Thymus (tissue), 11 donors: ENCODE measurements around the gene ZBTB7C. TPM values are rescaled to one million over a fixed set of nuclear protein-coding genes. Genes with fewer than 3 reads are reported as not detected.

Experiments used
- DNase-seq, 9 donors: peaks; one replicate each; pipeline ENCODE4 v3.0.0-alpha.2; 2013; ENCODE audit warnings: low spot score in 9 of 9, low read depth in 6 of 9, missing footprints in 1 of 9
- H3K27ac ChIP-seq, 2 donors: one replicate each; pipeline ENCODE4 v1.5.1; 2013; ENCODE audit warnings: control low read depth in 1 of 2, low read depth in 1 of 2, low read length in 1 of 2, mild to moderate bottlenecking in 1 of 2, moderate library complexity in 1 of 2
- H3K27me3 ChIP-seq, 2 donors: one replicate each; pipeline ENCODE4 v1.5.1; 2013; ENCODE audit warnings: low read length in 1 of 2; ENCODE audit not compliant: control insufficient read depth in 2 of 2, insufficient read depth in 1 of 2
- H3K36me3 ChIP-seq, 2 donors: one replicate each; pipeline ENCODE4 v1.5.1; 2013; ENCODE audit warnings: low read length in 1 of 2, mild to moderate bottlenecking in 1 of 2, moderate library complexity in 1 of 2; ENCODE audit not compliant: control insufficient read depth in 2 of 2, insufficient read depth in 2 of 2
- H3K4me1 ChIP-seq, 2 donors: one replicate each; pipeline ENCODE4 v1.5.1; 2013; ENCODE audit warnings: low read length in 2 of 2; ENCODE audit not compliant: control insufficient read depth in 2 of 2, insufficient read depth in 2 of 2
- H3K4me3 ChIP-seq, 2 donors: one replicate each; pipeline ENCODE4 v1.5.1; 2013; ENCODE audit warnings: low read length in 2 of 2, control low read depth in 1 of 2, mild to moderate bottlenecking in 1 of 2
- H3K9me3 ChIP-seq, 2 donors: one replicate each; pipeline ENCODE4 v1.5.1; 2013; ENCODE audit warnings: low read length in 1 of 2, mild to moderate bottlenecking in 1 of 2; ENCODE audit not compliant: control insufficient read depth in 2 of 2, insufficient read depth in 1 of 2
- WGBS: extraction: QIAGEN DNeasy Blood & Tissue Kit; methylation state at CpG from one replicate; pipeline ENCODE4 v1.1.7; 2013; 5-methylcytosine and 5-hydroxymethylcytosine counted together
- polyA plus RNA-seq: library from polyadenylated mRNA; stranded (reverse); fragments of 200-250 nt; gene quantifications from one replicate; pipeline ENCODE4 v1.2.3, GENCODE V29; 2013
- total RNA-seq: library from RNA; stranded (reverse); fragments of 120-200 nt; gene quantifications from one replicate; pipeline ENCODE4 v1.2.4, GENCODE V29; 2013
- donor health status: healthy.

Gene ZBTB7C
- total and polyA plus RNA-seq, 2 donors = 0.14 to 0.73 TPM

DNA sequence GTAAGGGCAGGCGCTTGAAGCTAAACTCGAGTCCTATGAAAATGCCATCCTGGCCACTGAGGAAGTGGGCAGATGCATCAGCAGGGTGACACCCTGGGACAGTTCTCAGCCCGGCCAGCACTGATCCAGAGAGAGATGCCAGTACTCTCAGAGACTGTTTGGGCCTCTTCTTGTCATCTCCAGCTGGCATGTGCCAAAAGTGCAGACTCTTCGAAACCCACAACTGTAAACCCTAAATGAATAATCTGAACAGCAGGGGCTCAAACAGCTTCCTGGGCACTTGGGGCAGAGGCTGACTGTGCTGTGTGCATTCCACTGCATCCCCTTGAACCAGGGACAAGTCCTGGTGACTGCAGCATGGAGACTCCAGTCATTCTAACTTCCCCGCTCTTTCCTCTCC, 274.6 kb downstream of the ZBTB7C start:
- no peak for DNase-seq
- 94% methylated on average over 5 of the region's 5 CpGs for WGBS
- no peaks in the 10 kb centered on the region for H3K36me3 ChIP-seq
- H3K27me3 ChIP-seq = peaks cover 38 to 70% of the 10 kb centered on the region in 2 donors
- H3K4me1 ChIP-seq = peaks cover 0 to 4% of the 10 kb centered on the region in 2 donors
- no peaks in the 10 kb centered on the region for H3K9me3 ChIP-seq
- H3K27ac ChIP-seq = no peak overlapping the region
- no peak overlapping the region for H3K4me3 ChIP-seq

DNA sequence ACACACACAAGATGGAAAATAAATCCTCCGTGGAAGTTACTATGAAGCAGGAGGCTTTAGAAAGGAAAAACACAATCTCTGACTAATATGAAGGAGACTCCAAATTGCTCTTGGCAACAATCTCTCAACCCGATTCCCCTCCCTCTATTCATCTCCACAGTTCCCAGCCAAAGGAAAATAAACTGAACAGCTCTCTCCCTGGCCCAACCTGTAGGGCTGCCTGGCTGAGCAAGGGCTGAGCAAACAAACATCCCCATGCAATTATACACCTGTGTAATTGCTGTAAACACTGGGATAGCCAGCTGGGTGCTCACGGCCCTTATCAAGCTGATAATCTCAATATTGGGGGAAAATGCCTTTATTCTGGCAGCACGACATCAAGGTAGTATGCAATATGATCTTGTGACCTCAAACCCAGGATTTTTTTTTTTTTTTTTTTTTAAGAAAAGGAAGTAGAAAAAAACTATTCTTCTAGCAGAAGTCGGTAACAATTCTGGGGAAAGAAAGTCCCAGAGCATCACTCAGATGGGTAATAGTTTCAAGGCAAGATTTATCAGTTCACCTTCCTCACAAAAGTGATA, 275.4 kb downstream of the ZBTB7C start:
- Histone ChIP-seq H3K27ac (no peak overlapping the region), H3K27me3 (peaks cover 36 to 61% of the 10 kb centered on the region in 2 donors), H3K4me3 (no peak overlapping the region), H3K9me3 (no peaks in the 10 kb centered on the region), H3K36me3 (no peaks in the 10 kb centered on the region), H3K4me1 (peaks cover 0 to 4% of the 10 kb centered on the region in 2 donors)
- WGBS = 38% methylated on average over 5 of the region's 5 CpGs
- DNase-seq = no peak

GRCh38 chr18:48132797-48133655, 276.2 kb downstream of the ZBTB7C start:
- WGBS = 76% methylated on average over 6 of the region's 6 CpGs
- peaks cover 33 to 54% of the 10 kb centered on the region in 2 donors for H3K27me3 ChIP-seq
- H3K36me3 ChIP-seq = no peaks in the 10 kb centered on the region
- no peaks in the 10 kb centered on the region for H3K9me3 ChIP-seq
- H3K4me1 ChIP-seq = peaks cover 0 to 4% of the 10 kb centered on the region in 2 donors
- no peak for DNase-seq
- H3K4me3 ChIP-seq = no peak overlapping the region
- H3K27ac ChIP-seq = no peak overlapping the region

GRCh38 chr18:48131042-48131441, 278.1 kb downstream of the ZBTB7C start:
- Histone ChIP-seq H3K27ac (no peak overlapping the region), H3K27me3 (peaks cover 16 to 36% of the 10 kb centered on the region in 2 donors), H3K9me3 (no peaks in the 10 kb centered on the region), H3K4me3 (no peak overlapping the region), H3K4me1 (no peaks in the 10 kb centered on the region), H3K36me3 (no peaks in the 10 kb centered on the region)
- no peak for DNase-seq
- 97% methylated on average over 9 of the region's 9 CpGs for WGBS

DNA sequence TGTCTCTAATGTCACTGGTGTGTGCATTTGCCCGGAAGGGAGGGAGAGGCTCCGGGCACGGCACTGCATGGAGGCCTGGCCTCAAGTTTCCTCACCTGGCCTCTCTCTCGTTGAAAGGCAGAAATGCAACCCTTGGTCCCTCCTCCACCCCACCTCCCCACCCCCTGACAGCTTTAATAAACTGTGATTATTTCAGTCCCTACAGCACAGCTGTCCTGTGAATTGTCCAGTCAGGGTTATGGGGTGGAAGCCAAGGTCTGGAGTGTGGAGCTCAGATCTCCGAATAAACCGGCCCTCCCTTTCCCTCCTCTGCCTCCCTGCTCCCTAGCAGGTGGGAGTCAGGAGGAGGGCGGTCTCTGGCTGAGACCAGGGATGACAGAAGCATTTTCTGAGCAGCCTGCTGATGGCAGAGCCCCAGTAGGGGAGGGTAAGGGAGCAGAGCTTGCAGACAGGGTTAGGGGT, 279.5 kb downstream of the ZBTB7C start:
- DNase-seq = no peak
- H3K4me1 ChIP-seq = no peaks in the 10 kb centered on the region
- no peak overlapping the region for H3K27ac ChIP-seq
- H3K36me3 ChIP-seq = no peaks in the 10 kb centered on the region
- no peaks in the 10 kb centered on the region for H3K9me3 ChIP-seq
- 84% methylated on average over 7 of the region's 7 CpGs for WGBS
- H3K4me3 ChIP-seq = no peak overlapping the region
- H3K27me3 ChIP-seq = peaks cover 2 to 26% of the 10 kb centered on the region in 2 donors

- no peak for DNase-seq
- H3K4me1 ChIP-seq = no peaks in the 10 kb centered on the region
- WGBS = 94% methylated on average over 12 of the region's 12 CpGs
- H3K27ac ChIP-seq = no peak overlapping the region
- H3K9me3 ChIP-seq = no peaks in the 10 kb centered on the region
- no peaks in the 10 kb centered on the region for H3K36me3 ChIP-seq
- H3K4me3 ChIP-seq = no peak overlapping the region
- H3K27me3 ChIP-seq = peaks cover 0 to 10% of the 10 kb centered on the region in 2 donors
These were observed 281.6 kb downstream of the ZBTB7C start for GRCh38 chr18:48127606-48128005.

DNA sequence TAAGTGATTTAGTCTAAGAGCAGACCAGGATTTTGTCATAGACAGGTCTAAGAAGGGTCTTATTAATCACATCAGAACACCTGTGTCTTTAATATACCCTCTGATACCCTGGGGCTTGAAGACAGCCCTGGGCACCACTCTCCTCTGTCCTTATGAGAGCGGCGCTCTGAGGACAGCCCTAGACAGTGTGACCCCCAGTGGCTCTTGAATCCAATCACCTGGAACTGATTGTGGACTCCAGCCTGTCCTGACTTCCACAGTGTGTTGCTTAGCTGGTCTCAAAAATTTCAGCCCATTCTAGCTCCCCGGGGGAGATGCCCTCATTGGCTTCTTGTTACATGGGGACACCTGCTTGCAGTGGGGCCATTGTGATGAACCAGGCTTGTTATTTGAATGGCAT, 282.9 kb downstream of the ZBTB7C start:
- Histone ChIP-seq H3K9me3 (no peaks in the 10 kb centered on the region), H3K27me3 (peaks cover 0 to 8% of the 10 kb centered on the region in 2 donors), H3K4me1 (no peaks in the 10 kb centered on the region), H3K36me3 (no peaks in the 10 kb centered on the region), H3K27ac (no peak overlapping the region), H3K4me3 (no peak overlapping the region)
- 89% methylated on average over 3 of the region's 3 CpGs for WGBS
- no peak for DNase-seq

- no peaks in the 10 kb centered on the region for H3K36me3 ChIP-seq
- H3K27ac ChIP-seq = no peak overlapping the region
- 90% methylated on average over 6 of the region's 6 CpGs for WGBS
- no peaks in the 10 kb centered on the region for H3K4me1 ChIP-seq
- no peak overlapping the region for H3K4me3 ChIP-seq
- H3K9me3 ChIP-seq = no peaks in the 10 kb centered on the region
- peaks cover 0 to 8% of the 10 kb centered on the region in 2 donors for H3K27me3 ChIP-seq
- no peak for DNase-seq
These were observed 283.5 kb downstream of the ZBTB7C start for GRCh38 chr18:48125724-48126123.

DNA sequence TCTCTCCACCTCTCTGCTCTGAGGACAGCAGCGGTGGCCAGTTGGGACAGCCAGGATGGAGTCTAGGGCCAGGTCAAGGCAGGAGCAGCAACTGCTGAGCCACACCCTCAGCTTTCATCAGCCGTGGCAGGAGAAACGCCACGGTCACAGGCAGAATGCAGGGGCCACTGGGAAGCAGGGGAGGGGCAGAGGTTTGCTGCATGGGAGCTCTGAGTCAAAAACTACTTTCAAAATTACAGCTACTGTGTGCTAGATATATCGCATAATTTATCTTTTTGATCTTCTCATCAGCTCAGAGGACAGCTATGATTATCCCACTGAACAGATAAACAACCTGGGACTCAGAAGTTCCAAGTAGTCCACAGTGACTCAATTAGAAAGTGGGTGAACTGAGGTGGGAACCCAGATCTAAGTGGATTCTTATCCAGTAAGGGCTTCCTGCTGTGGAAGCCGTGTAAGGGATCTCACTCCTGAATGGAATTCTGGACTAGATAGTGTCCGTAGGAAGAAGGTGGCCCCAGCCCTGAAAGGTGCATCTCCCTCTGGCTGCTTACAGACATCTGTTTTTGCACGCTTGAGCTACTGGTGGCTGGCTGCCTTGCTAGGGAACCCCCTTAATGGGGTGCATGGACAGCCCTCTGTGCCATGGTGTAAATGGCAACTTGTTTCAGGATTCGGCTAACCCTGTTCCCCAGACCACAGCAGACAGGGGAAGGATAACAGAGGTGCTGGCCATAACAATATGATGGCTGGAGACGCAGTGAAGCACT, 284.1 kb downstream of the ZBTB7C start:
- H3K27ac ChIP-seq = no peak overlapping the region
- no peaks in the 10 kb centered on the region for H3K9me3 ChIP-seq
- H3K36me3 ChIP-seq = no peaks in the 10 kb centered on the region
- WGBS = 75% methylated on average over 10 of the region's 10 CpGs
- no peaks in the 10 kb centered on the region for H3K4me1 ChIP-seq
- DNase-seq = no peak
- H3K4me3 ChIP-seq = no peak overlapping the region
- peaks cover 0 to 8% of the 10 kb centered on the region in 2 donors for H3K27me3 ChIP-seq
